ENCODE results near the gene PLXNA4. TPM values are rescaled to one million over a fixed set of nuclear protein-coding genes. Genes with fewer than 3 reads are reported as not detected.

PLXNA4 gene
- total RNA-seq, 1 donor from 2014 or later: 6.8 TPM

GRCh38 chr7:132082394-132082793 is 493.9 kb downstream of the PLXNA4 start:
- no peak for DNase-seq

DNA sequence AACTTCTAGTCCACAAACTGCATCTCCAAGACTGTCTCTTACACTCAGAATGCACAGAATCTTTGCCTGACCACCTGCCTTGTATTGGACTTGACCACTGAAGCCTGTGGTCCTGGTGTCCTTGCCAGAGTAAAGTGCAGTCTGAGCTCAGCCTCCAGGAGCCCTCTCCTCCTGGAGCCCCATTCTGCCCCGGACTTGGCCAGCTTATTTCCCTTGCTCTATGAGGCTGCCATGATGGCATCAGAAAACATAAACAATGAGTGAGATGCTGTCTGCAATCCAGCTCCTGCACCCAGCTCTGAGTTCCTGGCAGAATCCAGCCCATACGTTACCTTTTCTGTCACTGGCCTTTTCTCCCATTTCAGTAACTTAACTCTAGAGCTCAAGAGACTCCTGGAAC is 494.6 kb downstream of the PLXNA4 start:
- no peak for DNase-seq

- no peak for DNase-seq
These were observed 495.2 kb downstream of the PLXNA4 start for GRCh38 chr7:132080967-132081668.

GRCh38 chr7:132080467-132080866 is 495.8 kb downstream of the PLXNA4 start:
- DNase-seq: peak; percentile 10

DNA sequence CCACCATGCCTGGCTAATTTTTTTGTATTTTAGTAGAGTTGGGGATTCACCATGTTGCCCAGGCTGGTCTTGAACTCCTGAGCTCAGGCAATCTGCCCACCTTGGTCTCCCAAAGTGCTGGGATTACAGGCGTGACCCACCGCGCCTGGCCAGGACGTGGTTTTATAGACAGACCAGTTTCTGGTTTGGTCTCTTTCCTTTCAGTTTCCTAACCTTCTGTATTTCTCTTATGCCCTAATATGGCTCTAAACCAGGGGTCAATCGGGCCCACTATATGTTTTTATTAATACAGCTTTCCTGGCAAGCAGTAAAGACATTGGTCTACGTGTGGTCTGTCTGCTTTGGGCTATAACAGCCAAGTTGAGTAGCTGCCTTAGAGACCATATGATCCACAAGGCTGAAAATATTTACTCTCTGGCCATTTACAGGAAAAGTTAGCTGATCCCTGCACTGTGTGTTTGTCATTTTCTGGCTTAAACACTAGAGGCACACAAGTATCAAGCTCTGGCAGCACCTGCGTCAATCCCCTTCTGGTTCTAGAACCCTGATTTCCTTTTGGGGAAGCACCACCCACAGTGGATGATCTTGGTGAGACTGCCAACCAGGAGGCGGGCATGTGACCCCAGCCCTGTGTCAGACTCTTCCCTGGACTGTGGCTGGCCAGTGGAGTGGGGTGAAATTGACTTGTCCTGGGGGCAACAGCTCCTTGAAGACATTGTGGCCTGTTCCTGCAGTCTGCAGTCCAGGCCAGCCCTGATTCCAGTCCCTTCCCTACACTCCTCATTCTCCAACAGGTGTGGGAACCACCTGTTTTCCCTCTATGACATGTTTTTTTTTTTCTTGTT is 497.2 kb downstream of the PLXNA4 start:
- no peak for DNase-seq

GRCh38 chr7:132077971-132078685 is 498.1 kb downstream of the PLXNA4 start:
- no peak for DNase-seq

DNA sequence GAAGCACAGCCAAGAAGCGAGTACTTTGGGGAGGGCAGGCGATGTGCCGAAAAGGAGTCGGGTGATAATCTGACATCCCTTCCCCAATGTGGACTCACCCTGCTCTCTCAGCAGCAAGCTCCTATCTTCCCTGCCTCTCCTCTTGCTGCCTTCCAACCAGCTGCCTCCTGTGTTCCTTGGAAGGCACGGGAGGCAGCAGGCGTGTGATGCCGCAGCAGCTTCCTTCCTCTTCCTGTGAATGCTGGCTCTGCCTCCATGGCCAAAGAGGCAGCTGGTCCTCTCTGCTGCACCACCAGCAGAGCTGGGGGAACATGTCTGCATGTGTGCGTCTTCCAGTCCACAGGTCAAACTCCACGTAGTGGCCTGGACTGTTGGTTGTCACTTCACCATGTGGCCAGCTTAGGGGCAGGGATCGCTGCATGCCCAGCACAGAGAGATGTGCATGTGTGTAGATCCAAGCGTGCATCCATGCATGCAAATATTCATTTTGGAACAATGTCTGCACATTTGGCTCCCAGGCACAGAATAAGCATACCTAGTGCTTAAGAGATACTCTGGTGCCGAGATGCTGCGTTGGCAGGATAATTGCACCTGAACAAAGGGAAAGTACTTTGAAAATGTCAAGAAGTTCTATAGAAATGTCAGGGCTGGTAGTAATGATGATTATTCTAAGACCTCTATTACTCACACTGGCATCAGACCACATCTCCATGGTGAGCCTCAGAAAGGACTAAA is 499.8 kb downstream of the PLXNA4 start:
- no peak for DNase-seq

DNA sequence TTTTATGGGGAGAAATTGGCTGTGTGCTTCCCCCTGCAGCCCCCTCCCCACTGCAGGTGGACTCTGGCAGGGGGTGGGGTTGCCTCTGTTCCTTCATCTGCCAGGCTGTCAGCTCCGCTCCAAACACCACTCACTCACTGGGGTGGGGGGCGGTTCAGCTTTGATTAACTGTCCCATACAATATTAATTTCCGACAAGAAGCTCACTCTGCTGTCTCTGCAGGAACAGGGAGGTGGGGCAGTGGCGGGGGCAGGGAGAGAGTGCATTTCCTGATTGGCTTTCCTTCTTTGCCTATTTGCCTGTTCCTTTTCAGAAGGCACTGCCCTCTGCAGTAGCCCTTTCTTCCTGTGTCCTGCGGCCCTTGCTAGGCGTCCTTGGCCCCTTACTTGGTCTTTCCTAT is 500.8 kb downstream of the PLXNA4 start:
- no peak for DNase-seq

DNA sequence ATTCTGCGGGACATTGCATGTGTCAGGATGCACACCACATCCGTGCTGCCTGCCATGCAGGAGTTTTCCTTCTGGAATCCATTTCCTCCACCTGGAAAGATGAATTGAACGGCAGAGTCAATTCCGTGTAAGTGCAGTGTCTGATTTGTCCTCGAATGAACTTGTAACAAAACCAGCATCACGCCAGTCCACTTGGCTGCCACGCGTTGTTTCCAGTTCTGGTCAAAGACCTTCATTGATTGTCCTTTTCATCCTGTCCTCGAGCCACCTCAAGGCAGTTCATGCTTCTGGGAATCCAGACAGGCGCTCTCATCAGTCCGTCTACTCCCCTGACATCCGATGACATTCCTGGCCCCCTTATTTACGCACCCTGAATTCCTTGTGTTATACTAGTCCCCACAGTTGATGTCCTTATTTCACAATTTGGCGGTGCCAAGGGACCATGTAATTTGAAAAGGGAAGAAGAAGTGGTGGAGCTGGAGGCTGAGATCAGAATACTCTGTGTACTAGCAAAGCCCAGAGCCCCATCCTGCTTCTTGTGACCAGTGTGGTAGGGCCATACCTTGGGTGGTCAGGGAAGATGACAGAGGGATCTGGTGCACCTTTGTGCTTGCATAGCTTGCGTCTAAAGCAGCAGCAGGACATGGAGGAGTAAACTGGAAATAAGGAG is 502.2 kb downstream of the PLXNA4 start:
- DNase-seq: no peak
